Inflammatory macrophage treated with lipopolysaccharide for 4 hours (primary cell): ENCODE data around the gene NUDT9.
A peak's percentile ranks its signal among the peaks of the same experiment; 100 is the strongest.
"Not testable (repeated sequence)": the region's sequence is repeated elsewhere in the genome, so short reads cannot be mapped to it uniquely, and the experiment has no call there.

Experiments used
- DNase-seq: peaks from one replicate; pipeline ENCODE4 v3.0.0-alpha.2; 2020

NUDT9 gene

GRCh38 chr4:87422104-87423052, at the start of gene NUDT9:
Gene NUDT9 (plus strand): TSS chr4:87422573. CDS start chr4:87422906, 333 bp downstream.
- peak; percentile 94 for DNase-seq

- peak; percentile 59 for DNase-seq
Observed at GRCh38 chr4:87375719-87376291, 46.6 kb upstream of the NUDT9 start.

GRCh38 chr4:87377816-87378215, 44.6 kb upstream of the NUDT9 start:
- DNase-seq, result peak; percentile 20

- no peak for DNase-seq
Observed at GRCh38 chr4:87382116-87382515, 40.3 kb upstream of the NUDT9 start.

GRCh38 chr4:87382931-87383330, 39.4 kb upstream of the NUDT9 start:
- DNase-seq, result no peak

- not testable (repeated sequence) for DNase-seq
Observed at GRCh38 chr4:87384466-87385132, 37.8 kb upstream of the NUDT9 start.

- no peak for DNase-seq
Observed at GRCh38 chr4:87387237-87387636, 35.1 kb upstream of the NUDT9 start.

GRCh38 chr4:87388901-87389300, 33.5 kb upstream of the NUDT9 start:
- peak; percentile 71 for DNase-seq

- DNase-seq, result not testable (repeated sequence)
Observed at GRCh38 chr4:87390055-87390454, 32.3 kb upstream of the NUDT9 start.

- DNase-seq, result peak; percentile 22
Observed at GRCh38 chr4:87390551-87390890, 31.9 kb upstream of the NUDT9 start.

- peak; percentile 97 for DNase-seq
Observed at GRCh38 chr4:87390891-87391575, 31.3 kb upstream of the NUDT9 start, which contains the start of gene HSD17B11. Gene HSD17B11 (minus strand): TSS chr4:87391188. CDS start chr4:87391070, 118 bp downstream.

- DNase-seq, result no peak
Observed at GRCh38 chr4:87391576-87392054, 30.8 kb upstream of the NUDT9 start.

GRCh38 chr4:87392183-87392582, 30.2 kb upstream of the NUDT9 start:
- no peak for DNase-seq

- DNase-seq, result not testable (repeated sequence)
Observed at GRCh38 chr4:87395073-87395472, 27.3 kb upstream of the NUDT9 start.

GRCh38 chr4:87395851-87396250, 26.5 kb upstream of the NUDT9 start:
- DNase-seq, result not testable (repeated sequence)

- DNase-seq, result no peak
Observed at GRCh38 chr4:87399148-87399547, 23.2 kb upstream of the NUDT9 start.

- DNase-seq, result no peak
Observed at GRCh38 chr4:87399954-87400353, 22.4 kb upstream of the NUDT9 start.

GRCh38 chr4:87403732-87404131, 18.6 kb upstream of the NUDT9 start:
- DNase-seq, result not testable (repeated sequence)

- no peak for DNase-seq
Observed at GRCh38 chr4:87405211-87405820, 17.1 kb upstream of the NUDT9 start.

- DNase-seq, result no peak
Observed at GRCh38 chr4:87406462-87406861, 15.9 kb upstream of the NUDT9 start.

- DNase-seq, result not testable (repeated sequence)
Observed at GRCh38 chr4:87406902-87407301, 15.5 kb upstream of the NUDT9 start.

- no peak for DNase-seq
Observed at GRCh38 chr4:87409420-87409939, 12.9 kb upstream of the NUDT9 start.
